T-helper 2 cell treated with Interferon-gamma antibody and Interleukin-4, amounts not matched to agents 5 μg/mL and 100 μg/mL, for 36 hours (primary cell): ENCODE measurements around the gene RRP8.

Experiments used
- DNase-seq: peaks from one replicate; pipeline ENCODE4 v3.0.0; 2021; ENCODE audit warnings: low spot score
- H3K27ac Mint-ChIP-seq: one replicate; pipeline ENCODE4 v1.8.0; 2021; ENCODE audit warnings: mild to moderate bottlenecking, mixed read lengths
- H3K27me3 Mint-ChIP-seq: one replicate; pipeline ENCODE4 v1.8.0; 2021; ENCODE audit warnings: low read depth, mixed read lengths
- H3K36me3 Mint-ChIP-seq: one replicate; pipeline ENCODE4 v1.8.0; 2021; ENCODE audit warnings: low read depth, mixed read lengths
- H3K4me1 Mint-ChIP-seq: one replicate; pipeline ENCODE4 v1.8.0; 2021; ENCODE audit warnings: low read depth, mixed read lengths
- H3K4me3 Mint-ChIP-seq: one replicate; pipeline ENCODE4 v1.8.0; 2022; ENCODE audit warnings: mild to moderate bottlenecking, moderate library complexity, mixed read lengths
- H3K9me3 Mint-ChIP-seq: one replicate; pipeline ENCODE4 v1.8.0; 2021; ENCODE audit warnings: mixed read lengths

The RRP8 gene

GRCh38 chr11:6586434-6587359, 16.7 kb downstream of the RRP8 start:
- DNase-seq: peak; percentile 2
- no peaks in the 10 kb centered on the region for H3K27me3 Mint-ChIP-seq
- H3K4me3 Mint-ChIP-seq: no peak overlapping the region
- H3K4me1 Mint-ChIP-seq: no peaks in the 10 kb centered on the region
- H3K36me3 Mint-ChIP-seq: peaks cover 31% of the 10 kb centered on the region
- peaks cover 29% of the 10 kb centered on the region for H3K9me3 Mint-ChIP-seq
- H3K27ac Mint-ChIP-seq: no peak overlapping the region

GRCh38 chr11:6584528-6584927, 18.9 kb downstream of the RRP8 start:
- no peak for DNase-seq
- peaks cover 28% of the 10 kb centered on the region for H3K36me3 Mint-ChIP-seq
- H3K27me3 Mint-ChIP-seq: no peaks in the 10 kb centered on the region
- H3K27ac Mint-ChIP-seq: no peak overlapping the region
- H3K9me3 Mint-ChIP-seq: peaks cover 29% of the 10 kb centered on the region
- no peak overlapping the region for H3K4me3 Mint-ChIP-seq
- no peaks in the 10 kb centered on the region for H3K4me1 Mint-ChIP-seq

- no peak overlapping the region for H3K27ac Mint-ChIP-seq
- no peak for DNase-seq
- no peaks in the 10 kb centered on the region for H3K27me3 Mint-ChIP-seq
- H3K4me3 Mint-ChIP-seq: no peak overlapping the region
- H3K4me1 Mint-ChIP-seq: no peaks in the 10 kb centered on the region
- H3K36me3 Mint-ChIP-seq: peaks cover 26% of the 10 kb centered on the region
- H3K9me3 Mint-ChIP-seq: peaks cover 29% of the 10 kb centered on the region
Observed at GRCh38 chr11:6583584-6583983, 19.8 kb downstream of the RRP8 start.

GRCh38 chr11:6579681-6580080, 23.7 kb downstream of the RRP8 start:
- Mint-ChIP-seq H3K27ac (no peak overlapping the region), H3K4me1 (no peaks in the 10 kb centered on the region), H3K36me3 (peaks cover 22% of the 10 kb centered on the region), H3K27me3 (no peaks in the 10 kb centered on the region), H3K4me3 (no peak overlapping the region), H3K9me3 (peaks cover 25% of the 10 kb centered on the region)
- no peak for DNase-seq

- Mint-ChIP-seq H3K27me3 (no peaks in the 10 kb centered on the region), H3K4me1 (no peaks in the 10 kb centered on the region), H3K9me3 (peaks cover 9% of the 10 kb centered on the region), H3K27ac (no peak overlapping the region), H3K4me3 (no peak overlapping the region), H3K36me3 (peaks cover 8% of the 10 kb centered on the region)
- DNase-seq: no peak
Observed at GRCh38 chr11:6578134-6578533, 25.3 kb downstream of the RRP8 start.

GRCh38 chr11:6576471-6577373, 26.7 kb downstream of the RRP8 start:
- Mint-ChIP-seq H3K27ac (no peak overlapping the region), H3K27me3 (no peaks in the 10 kb centered on the region), H3K4me1 (no peaks in the 10 kb centered on the region), H3K36me3 (peaks cover 3% of the 10 kb centered on the region), H3K4me3 (no peak overlapping the region), H3K9me3 (no peaks in the 10 kb centered on the region)
- DNase-seq: no peak

GRCh38 chr11:6574816-6575715, 28.4 kb downstream of the RRP8 start:
- H3K27ac Mint-ChIP-seq: no peak overlapping the region
- no peaks in the 10 kb centered on the region for H3K9me3 Mint-ChIP-seq
- no peaks in the 10 kb centered on the region for H3K27me3 Mint-ChIP-seq
- no peak overlapping the region for H3K4me3 Mint-ChIP-seq
- peaks cover 2% of the 10 kb centered on the region for H3K36me3 Mint-ChIP-seq
- H3K4me1 Mint-ChIP-seq: no peaks in the 10 kb centered on the region
- DNase-seq: no peak

- Mint-ChIP-seq H3K27me3 (no peaks in the 10 kb centered on the region), H3K36me3 (peaks cover 3% of the 10 kb centered on the region), H3K4me1 (no peaks in the 10 kb centered on the region), H3K4me3 (no peak overlapping the region), H3K27ac (no peak overlapping the region), H3K9me3 (no peaks in the 10 kb centered on the region)
- no peak for DNase-seq
Observed at GRCh38 chr11:6572215-6572614, 31.2 kb downstream of the RRP8 start.

GRCh38 chr11:6571434-6572008, 31.9 kb downstream of the RRP8 start:
- H3K27me3 Mint-ChIP-seq: no peaks in the 10 kb centered on the region
- no peaks in the 10 kb centered on the region for H3K9me3 Mint-ChIP-seq
- no peak overlapping the region for H3K4me3 Mint-ChIP-seq
- DNase-seq: no peak
- H3K27ac Mint-ChIP-seq: no peak overlapping the region
- peaks cover 3% of the 10 kb centered on the region for H3K36me3 Mint-ChIP-seq
- no peaks in the 10 kb centered on the region for H3K4me1 Mint-ChIP-seq

- no peak overlapping the region for H3K4me3 Mint-ChIP-seq
- H3K27ac Mint-ChIP-seq: no peak overlapping the region
Observed at GRCh38 chr11:6570691-6571427, 32.6 kb downstream of the RRP8 start.

GRCh38 chr11:6569706-6570105, 33.7 kb downstream of the RRP8 start:
- DNase-seq: no peak
- Mint-ChIP-seq H3K4me3 (no peak overlapping the region), H3K36me3 (peaks cover 3% of the 10 kb centered on the region), H3K27ac (peak overlapping the region; percentile 18), H3K27me3 (no peaks in the 10 kb centered on the region), H3K4me1 (no peaks in the 10 kb centered on the region), H3K9me3 (no peaks in the 10 kb centered on the region)

More at GRCh38 chr11:6570691-6571427, 32.6 kb downstream of the RRP8 start:
- Mint-ChIP-seq H3K9me3 (no peaks in the 10 kb centered on the region), H3K4me1 (no peaks in the 10 kb centered on the region), H3K36me3 (peaks cover 3% of the 10 kb centered on the region), H3K27me3 (no peaks in the 10 kb centered on the region)
- no peak for DNase-seq

GRCh38 chr11:6568191-6568918, 35.1 kb downstream of the RRP8 start:
- Mint-ChIP-seq H3K4me3 (no peak overlapping the region), H3K27ac (no peak overlapping the region), H3K4me1 (no peaks in the 10 kb centered on the region), H3K9me3 (no peaks in the 10 kb centered on the region), H3K27me3 (no peaks in the 10 kb centered on the region), H3K36me3 (peaks cover 5% of the 10 kb centered on the region)
- DNase-seq: no peak
